HG03045 (cell line): ENCODE data around the gene AIG1.
"Not testable (repeated sequence)": the region's sequence is repeated elsewhere in the genome, so short reads cannot be mapped to it uniquely, and the experiment has no call there.

Experiments used
- ATAC-seq: cut with Tn5 transposase; IDR thresholded peaks from one replicate; pipeline ENCODE4 v1.9.1; 2021; ENCODE audit warnings: mild to moderate bottlenecking, moderate library complexity; ENCODE audit not compliant: unreplicated experiment

Gene AIG1

DNA sequence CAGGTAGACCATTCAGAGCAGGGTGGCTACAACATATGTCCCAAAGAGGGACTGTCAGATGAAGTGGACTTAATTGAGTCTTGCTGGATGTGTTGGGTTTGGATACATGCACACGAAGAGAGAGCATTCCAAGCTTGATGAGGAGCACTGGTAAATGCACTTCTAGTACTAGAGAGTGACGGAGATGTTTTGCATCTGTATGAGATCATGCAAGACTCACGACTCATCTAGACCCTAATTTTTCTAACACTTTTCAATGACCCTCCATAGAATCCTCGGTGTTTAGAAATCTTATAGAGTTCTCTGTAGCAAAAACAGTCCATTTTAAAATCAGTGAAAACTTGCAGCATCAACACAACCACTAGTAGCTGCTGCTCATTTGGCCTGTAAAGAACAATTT, 4.8 kb upstream of the AIG1 start:
- ATAC-seq: no peak

- no peak for ATAC-seq
These were observed 1.7 kb upstream of the AIG1 start for GRCh38 chr6:143058987-143059386.

GRCh38 chr6:143059663-143060353, 881 bp upstream of the AIG1 start:
- ATAC-seq: no peak

- peak; percentile 81 for ATAC-seq
These were observed 309 bp upstream of the AIG1 start for GRCh38 chr6:143060354-143060805.

DNA sequence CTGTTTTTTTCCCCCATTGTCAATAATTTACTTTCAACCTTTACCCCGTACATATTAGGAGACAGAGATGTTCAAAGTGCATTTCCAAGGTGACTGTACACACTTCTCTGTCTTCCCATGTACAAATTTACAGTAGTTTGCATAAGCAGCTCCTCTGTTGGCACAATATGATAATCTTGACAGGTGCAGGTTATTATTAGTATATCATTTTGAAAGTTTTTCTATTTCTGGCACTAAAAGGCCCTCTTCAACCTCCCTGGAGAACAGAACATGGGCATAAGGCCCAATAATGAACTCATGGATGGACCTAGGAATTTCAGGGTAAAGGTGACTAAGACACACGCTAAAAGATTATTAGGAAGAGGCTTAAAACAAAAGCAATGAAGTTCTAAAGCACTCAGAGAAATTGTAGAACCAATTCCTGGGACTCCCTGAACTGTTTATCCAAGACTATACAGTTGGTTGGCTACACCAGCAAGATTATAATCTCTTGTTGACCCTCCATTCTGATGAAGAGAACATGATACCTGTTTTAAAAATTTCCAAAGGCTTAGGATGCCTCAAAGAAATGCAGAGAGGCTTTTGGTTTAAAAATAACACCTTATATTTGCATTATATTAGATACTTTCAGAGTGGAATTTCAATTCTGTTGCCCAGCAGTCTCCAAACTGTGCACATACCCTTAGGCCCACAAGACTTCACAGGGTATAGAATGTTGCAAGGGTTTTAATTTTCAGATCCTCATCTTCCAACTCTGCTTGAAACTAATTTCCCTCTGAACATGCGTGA, 1.1 kb downstream of the AIG1 start:
- ATAC-seq: peak; percentile 5

- no peak for ATAC-seq
These were observed 1.9 kb downstream of the AIG1 start for GRCh38 chr6:143062551-143062950.

DNA sequence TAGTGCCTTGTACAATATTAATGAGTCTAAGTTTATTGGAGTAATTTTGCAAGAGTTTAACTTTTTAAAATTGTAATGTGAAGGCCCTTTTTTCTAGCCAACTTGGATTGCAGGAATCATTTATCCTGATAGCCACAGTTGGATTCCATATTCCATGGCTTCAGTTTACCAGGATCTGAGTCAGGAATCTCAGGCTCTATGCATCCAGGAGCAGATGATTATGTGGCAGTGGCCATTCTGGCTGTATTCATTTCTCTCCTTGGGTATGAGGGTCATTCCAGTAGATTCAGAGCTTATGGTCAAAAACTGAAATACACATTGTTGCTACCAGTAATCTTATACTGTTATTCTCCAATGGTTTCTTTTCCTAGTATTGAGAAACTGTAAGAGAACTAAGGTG, 2.9 kb downstream of the AIG1 start:
- ATAC-seq: no peak

DNA sequence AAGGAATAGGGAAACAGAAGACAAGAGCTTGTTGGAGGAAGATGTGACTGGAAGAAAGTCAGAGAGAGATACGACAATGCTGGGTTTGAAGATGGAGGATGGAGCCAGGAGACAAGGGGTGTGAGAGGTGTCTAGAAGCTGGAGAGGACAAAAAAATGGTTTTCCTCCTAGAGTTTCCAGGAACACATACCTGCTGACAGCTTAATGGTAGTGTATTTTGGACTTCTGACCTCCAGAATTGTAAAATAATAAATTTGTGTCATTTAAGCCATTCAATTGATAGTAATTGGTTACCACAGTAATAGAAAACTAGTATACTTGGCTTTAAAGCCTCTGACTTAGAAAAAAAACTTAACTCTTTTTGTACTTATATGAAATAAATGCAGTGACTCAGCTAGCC, 3.6 kb downstream of the AIG1 start:
- no peak for ATAC-seq

- ATAC-seq: no peak
These were observed 4.4 kb downstream of the AIG1 start for GRCh38 chr6:143064951-143065683.

DNA sequence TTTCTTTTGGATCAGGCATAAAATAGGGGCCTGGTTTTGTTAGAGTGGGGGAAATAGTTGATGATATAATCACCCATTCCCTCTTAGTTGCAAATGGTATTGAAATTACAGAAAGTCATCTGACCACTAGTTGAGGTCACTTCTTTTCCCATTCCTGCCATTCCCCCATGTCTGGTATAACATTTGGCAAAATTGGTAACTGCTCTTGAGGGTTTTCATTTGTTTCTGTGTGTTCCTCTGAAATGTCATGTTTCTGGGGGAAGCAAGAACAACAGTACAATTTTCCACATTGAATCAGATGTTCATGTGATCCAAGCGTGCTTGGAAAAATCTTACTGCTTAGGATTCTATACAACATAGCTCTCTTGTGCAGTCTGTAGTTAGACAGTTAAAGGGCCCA, 7.3 kb downstream of the AIG1 start:
- ATAC-seq: no peak

- ATAC-seq: no peak
These were observed 13.4 kb downstream of the AIG1 start for GRCh38 chr6:143074101-143074500.

- ATAC-seq: no peak
These were observed 14.1 kb downstream of the AIG1 start for GRCh38 chr6:143074670-143075318.

- ATAC-seq: no peak
These were observed 18.0 kb downstream of the AIG1 start for GRCh38 chr6:143078468-143079324.

- no peak for ATAC-seq
These were observed 18.6 kb downstream of the AIG1 start for GRCh38 chr6:143079325-143079640.

DNA sequence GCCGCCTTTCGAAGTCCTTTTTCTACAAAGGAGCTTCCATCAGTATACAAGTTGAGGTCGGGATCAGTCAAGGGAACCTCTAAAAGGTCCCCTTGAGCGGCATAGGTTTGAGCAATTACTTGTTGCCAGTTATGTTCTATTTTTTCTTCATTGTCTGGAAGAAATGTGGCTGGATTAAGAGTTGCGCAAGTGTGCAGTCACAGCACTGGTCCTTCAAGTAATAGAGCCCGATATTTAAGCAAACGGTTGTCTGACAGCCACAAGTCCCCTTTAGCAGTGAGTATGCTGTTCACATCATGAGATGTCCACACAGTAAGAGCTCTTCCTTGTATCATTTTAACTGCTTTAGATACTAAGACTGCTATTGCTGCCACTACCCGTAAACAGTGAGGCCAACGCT, 21.6 kb downstream of the AIG1 start:
- ATAC-seq: not testable (repeated sequence)

- not testable (repeated sequence) for ATAC-seq
These were observed 23.3 kb downstream of the AIG1 start for GRCh38 chr6:143084019-143084418.

GRCh38 chr6:143087335-143087734, 26.6 kb downstream of the AIG1 start:
- ATAC-seq: not testable (repeated sequence)

- ATAC-seq: no peak
These were observed 27.2 kb downstream of the AIG1 start for GRCh38 chr6:143087856-143088255.

GRCh38 chr6:143090314-143091044, 29.8 kb downstream of the AIG1 start:
- ATAC-seq: no peak

DNA sequence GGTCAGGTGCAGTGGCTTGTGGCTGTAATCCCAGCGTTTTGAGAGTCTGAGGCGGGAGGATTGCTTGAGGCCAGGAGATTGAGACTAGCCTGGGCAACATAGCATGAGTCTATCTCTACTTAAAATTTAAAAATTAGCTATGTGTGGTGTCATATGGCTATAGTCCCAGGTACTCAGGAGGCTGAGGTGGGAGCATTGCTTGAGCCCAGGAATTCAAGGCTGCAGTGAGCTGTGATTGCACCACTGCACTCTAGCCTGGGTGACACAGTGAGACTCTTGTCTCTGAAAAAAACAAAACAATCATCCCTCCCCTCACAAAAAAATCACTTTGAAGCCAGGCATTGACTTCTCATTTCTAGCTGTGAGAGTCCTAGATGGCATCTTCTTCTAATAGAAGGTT, 32.1 kb downstream of the AIG1 start:
- ATAC-seq: no peak
